DMS53 treated with DMSO at 0.1 percent for 48 hours (cell line): Measurements from ENCODE around the gene ZFYVE19.

Source experiments
- DNase-seq: peaks from one replicate; lab custom pipeline; 2025; ENCODE audit not compliant: unreplicated experiment; lab: John Stamatoyannopoulos, UW

The ZFYVE19 gene, protein sequence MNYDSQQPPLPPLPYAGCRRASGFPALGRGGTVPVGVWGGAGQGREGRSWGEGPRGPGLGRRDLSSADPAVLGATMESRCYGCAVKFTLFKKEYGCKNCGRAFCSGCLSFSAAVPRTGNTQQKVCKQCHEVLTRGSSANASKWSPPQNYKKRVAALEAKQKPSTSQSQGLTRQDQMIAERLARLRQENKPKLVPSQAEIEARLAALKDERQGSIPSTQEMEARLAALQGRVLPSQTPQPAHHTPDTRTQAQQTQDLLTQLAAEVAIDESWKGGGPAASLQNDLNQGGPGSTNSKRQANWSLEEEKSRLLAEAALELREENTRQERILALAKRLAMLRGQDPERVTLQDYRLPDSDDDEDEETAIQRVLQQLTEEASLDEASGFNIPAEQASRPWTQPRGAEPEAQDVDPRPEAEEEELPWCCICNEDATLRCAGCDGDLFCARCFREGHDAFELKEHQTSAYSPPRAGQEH

DNA sequence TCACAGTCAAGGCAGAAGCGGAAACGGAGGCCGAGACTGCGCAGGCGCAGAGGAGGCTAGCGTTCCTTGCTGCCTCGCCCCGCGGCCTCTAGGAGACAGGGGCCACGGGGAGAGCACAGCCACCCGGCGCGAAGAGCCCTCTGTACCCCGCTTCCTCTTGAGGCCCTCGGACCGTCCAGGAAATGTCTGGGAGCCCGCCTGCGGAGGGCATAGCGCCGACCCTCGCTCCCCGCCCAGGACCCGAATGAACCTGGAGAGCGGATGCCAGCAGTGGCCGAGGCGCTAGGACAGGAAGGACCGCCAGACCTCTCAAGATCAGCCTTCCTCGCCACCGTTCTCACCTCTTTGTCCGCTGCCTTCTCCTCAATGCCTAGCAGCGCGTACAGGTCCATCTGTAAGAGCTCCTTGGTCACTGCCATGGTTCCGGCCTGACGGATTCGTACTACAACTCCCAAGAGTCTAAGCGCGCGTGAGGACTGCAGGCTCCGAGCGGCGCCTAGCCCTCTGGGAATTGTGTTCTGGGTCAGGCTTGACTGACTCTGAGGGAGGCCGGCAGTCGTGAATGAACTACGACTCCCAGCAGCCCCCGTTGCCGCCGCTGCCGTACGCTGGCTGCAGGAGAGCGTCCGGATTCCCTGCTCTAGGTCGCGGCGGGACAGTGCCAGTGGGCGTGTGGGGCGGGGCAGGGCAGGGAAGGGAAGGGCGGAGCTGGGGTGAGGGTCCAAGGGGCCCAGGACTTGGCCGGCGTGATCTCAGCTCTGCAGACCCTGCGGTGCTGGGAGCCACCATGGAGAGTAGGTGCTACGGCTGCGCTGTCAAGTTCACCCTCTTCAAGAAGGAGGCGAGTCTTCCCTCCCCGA is at the start of gene ZFYVE19, which contains the start of gene DNAJC17:
ZFYVE19 (plus strand) TSS at position 62 of the 860 bp plus-strand sequence; CDS start at position 563, 501 bp downstream.
DNAJC17 (minus strand) TSS at position 446 of the 860 bp plus-strand sequence; CDS start at position 419, 27 bp downstream.
- DNase-seq = peak; percentile 89

DNA sequence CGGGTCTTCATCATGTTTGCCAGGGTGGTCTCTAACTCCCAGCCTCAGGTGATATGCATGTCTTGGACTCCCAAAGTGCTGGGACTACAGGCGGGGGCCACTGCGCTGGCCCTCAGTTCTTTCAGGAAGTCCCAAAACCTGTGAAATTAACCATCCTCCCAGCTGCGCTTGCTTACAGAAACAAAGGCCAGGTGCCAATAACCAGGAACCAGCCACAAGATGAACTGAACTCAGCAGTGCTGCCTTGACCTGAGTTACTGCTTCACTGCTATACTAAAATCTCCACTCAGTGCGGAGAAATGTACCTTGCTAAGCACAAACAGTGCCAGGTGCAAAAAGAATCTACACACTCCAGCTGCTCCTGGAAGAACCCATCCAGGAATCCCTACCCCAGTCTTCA is 46.9 kb upstream of the ZFYVE19 start:
- DNase-seq = no peak

DNA sequence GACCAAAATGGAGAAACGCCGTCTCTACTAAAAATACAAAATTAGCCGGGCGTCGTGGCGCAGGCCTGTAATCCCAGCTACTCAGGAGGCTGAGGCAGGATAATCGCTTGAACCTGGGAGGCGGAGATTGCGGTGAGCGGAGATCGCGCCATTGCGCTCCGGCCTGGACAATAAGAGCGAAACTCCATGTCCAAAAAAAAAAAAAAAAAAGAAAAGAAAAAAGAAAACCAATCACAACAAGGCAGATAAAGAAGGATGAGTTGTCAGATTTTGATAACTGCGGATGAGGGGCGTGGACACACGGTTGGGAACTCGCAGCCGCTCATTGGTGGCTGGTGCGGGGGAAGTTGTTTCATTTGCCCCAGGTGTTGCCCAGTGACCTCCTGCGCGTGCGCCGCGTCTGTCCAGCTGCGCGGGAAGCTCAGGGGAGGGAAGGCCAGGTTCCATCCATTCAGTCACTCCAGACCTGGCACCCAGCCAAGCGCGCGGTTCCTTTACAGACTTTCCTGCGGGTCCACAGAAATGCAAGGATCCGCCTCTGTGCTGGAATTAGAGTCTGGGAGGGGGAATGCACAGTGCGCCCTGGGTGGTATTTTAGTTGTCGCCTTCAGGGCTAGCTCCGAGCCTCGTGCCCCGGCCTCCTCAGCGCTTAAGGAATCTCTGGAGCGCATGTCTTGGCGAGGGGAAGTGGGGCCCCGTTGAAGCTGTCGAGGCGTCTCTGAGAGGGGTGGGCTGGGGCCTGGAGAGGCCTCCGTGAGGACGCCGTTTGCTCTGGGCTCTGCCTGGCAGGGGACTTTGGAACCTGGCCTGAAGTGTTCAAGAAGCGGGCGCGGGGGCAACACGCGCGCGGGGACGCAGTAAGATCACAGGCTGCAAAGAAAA is 43.7 kb upstream of the ZFYVE19 start:
- peak; percentile 65 for DNase-seq

GRCh38 chr15:40763801-40764628 is 42.9 kb upstream of the ZFYVE19 start, which contains the start of gene GCHFR:
Gene GCHFR (plus strand): TSS chr15:40764068. CDS start chr15:40764181, 113 bp downstream.
- DNase-seq = no peak

DNA sequence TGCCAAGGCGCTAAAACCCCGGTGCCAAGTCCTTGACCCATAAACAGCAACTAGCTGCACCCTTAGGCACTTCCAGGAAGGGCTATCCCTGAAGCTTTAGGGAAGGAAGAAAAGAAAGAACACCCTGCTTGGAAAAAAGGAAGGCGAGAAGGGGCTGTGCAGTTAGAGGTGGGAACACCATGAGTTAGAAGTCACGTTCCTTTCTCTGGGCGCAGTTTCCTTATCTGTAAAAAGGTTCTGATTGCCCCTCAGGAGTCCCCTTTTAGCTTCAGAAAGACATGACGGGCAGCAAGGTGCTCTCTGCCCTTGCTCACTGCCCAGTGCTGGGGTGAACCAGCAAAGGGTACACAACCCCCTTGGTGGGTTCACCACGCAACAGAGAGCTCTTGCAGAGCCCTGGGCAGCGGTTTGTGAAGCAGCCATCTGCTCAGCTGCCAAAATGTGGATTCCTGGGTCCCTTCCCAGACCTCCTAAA is 42.2 kb upstream of the ZFYVE19 start:
- DNase-seq = no peak

- DNase-seq = no peak
Measured at GRCh38 chr15:40766194-40766815, 40.6 kb upstream of the ZFYVE19 start.

DNA sequence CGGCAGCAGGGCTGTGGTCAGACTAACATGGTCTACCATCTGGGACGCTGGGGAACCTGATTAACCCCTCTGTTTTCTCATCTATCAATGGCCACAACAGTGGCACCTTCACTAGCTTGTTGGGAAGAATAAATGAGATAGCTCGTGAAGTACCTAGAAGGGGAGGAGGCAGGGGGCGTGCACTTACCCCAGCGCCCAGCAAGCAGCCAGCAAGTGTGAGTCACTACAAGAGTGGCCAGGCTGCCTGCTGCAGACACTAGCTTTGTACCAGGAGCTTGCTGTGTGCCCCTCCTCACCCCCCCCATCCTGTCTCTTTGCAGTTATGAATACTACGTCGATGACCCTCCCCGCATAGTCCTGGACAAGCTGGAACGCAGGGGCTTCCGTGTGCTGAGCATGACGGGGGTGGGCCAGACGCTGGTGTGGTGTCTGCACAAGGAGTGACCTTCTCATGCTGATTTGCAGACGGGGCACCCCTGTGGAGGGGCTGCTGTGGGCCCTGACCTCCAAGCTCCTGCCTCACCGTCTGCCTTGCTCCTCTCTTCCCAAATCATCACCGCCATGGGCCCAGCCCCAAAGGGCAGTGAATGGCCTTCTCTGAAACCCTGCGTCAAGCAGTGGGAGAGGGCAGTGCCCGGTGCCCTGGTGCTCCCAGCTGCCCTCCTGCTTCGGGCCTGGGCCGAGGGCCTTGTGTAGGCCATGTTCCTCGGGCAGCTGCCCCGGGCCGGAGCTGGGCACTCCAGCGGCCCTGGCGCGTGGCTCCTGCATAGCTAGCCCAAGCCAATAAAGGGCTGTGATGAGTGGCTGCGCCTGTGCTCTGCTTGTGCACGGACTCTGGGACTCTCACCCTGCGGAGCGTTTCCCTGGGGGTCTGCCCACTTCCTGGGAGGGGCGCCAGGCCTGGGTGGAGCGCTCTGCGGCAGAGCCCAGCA is 39.7 kb upstream of the ZFYVE19 start:
- DNase-seq = no peak

DNA sequence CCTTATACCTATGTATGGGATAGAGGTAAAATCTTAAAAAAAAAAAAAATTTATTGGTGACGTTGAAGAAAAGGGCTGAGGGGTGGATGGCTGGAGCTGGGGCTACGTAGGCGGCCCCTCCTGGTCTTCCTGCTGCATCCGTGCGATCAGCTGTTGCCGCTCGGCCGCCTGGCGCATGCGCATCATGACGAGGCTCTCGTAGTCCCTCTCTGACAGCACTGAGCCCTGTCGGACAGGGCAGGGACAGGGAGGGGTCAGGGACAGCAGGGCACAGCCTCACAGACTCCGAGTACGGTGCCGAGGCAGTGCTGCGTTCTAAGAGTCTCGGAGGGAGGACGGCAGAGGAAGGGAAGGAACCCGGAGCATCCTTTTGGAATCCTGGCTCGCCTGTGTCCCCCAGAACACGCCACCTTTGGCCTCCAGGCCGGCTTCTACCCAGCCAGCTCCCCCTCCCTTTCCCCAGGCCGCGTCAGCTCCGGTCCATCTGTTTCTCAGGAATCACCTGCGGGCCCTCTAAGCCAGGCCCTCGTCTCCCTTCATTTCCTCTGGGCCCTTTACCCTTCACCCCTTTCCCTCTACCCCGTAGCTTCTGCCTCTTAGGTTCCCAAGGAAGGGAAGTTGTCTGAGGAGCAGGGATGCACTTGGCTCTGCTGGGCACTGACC is 38.9 kb upstream of the ZFYVE19 start:
- DNase-seq = no peak

DNA sequence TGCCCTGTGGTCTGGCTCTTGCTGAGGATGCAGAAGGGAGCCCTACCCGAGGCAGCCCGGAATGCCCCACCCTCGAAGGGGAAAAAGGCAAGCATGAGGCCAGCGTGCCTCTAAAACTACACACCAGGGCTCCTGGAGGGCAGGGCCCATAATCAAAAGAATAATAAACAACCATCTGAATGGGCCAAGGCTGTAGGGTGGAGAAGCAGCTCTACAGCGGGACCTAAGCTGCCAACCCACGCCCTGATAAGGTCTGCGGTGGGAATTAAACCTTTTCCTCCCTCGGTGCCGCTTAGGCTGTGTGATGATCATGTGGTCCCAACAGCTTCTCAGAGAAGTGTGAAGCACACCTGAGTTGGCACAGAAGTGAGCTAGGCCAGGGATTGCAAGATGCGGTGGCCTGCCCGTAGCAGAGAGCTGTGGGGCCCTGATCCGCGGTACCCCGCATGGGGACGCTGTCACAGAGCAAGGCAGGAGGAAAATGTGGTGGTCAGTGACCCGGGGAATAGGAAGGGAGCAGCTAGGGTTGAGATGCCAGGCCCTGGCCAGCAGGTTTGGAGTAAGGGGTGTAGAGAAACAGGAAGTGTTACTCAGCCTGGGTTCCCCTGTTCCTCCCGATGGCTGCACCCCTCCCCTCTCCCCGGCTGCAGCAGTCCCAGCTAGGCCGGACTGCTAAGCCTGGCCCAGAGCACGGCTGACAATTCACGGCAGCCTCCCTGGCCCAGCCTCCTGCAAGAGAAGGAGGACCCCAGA is 38.2 kb upstream of the ZFYVE19 start:
- DNase-seq = no peak

DNA sequence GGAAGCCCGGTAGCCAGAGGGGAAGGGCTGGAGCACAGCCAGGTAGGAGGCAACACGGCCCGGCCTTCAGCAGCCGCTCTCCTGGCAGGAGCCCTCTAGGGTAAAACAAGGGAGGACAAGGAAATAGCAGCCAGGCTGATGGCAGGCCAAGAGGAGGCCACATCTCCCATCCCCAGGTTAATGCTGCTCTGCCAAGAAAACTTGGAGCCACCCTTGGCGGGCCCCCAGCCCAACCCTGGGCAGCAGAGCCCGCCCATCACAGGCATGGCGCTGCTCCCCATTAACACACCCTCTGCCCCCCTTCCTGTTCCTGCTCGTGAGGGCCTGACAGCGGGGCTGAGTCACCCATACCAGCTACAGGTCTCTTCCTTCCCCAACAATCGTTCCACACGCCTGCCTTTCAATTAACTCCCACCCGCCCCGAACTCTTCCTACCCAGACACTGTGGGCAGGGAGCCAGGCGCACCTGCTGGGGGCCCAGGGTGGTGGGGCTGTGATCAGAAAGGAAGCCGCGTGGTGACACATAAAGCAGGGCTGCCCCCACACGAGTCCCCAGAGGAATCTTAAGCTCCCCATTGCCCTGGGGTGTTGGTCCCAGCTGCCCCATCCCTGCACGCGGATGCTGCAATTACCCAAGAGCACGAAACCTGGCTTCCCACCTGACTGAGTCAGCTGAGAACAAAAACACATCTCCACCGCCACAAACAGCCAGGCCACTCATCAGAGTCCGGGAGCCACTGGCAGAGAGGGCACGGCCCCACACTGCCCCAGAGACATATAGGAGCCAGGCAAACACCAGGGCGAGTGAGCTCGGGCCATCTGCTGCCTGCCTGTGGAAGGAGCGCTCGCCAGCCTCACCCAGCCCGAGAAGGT is 37.4 kb upstream of the ZFYVE19 start, which contains the start of gene C15orf62:
C15orf62 (plus strand) TSS at position 707 of the 873 bp plus-strand sequence. CDS start 516 bp downstream, outside the sequence.
- DNase-seq = no peak

DNA sequence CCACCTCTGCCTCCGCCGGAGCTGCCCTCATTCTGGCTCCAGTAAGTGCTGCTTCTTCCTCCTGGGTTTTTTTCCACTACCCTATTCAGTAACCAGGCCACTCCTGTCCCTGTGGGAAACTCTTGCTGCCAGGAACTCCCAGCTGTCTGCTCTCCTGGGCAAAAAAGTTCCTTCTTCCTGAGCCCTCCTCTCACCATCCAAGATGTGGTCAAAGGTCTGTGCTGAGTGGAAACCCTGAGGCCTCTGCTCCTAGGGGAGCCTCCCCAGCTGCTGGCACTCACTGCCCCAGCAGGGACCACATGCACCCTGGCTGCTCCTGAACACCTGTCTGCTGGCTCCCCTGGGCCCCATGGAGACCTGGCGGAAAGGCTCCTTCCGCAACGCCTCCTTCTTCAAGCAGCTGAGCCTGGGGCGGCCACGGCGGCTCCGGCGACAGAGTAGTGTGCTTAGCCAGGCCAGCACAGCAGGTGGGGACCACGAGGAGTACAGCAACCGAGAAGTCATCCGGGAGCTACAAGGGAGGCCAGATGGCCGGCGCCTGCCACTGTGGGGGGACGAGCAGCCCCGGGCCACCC is 36.7 kb upstream of the ZFYVE19 start:
- DNase-seq = no peak

GRCh38 chr15:40771242-40771641 is 35.6 kb upstream of the ZFYVE19 start:
- no peak for DNase-seq

DNA sequence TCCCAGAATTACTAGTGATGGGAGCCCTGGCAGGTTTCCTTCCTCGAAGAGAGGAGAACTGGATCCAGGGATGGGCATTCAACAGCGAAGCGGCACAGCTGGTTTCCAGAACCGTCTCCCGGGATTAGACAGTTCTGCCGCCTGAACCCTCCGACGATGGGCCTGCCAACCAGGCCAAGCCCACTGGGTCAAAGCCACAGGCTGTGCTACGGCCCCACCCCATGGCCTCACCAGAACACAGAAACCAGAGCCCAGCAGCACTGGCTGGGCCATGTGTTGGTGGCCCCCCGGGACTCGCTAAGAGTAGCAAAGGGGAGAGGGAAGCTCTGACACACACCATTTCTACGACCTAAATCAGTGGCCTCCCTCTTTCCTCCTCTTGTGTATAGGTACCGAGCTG is 34.9 kb upstream of the ZFYVE19 start:
- DNase-seq = no peak

GRCh38 chr15:40773496-40773895 is 33.4 kb upstream of the ZFYVE19 start:
- DNase-seq = no peak

DNA sequence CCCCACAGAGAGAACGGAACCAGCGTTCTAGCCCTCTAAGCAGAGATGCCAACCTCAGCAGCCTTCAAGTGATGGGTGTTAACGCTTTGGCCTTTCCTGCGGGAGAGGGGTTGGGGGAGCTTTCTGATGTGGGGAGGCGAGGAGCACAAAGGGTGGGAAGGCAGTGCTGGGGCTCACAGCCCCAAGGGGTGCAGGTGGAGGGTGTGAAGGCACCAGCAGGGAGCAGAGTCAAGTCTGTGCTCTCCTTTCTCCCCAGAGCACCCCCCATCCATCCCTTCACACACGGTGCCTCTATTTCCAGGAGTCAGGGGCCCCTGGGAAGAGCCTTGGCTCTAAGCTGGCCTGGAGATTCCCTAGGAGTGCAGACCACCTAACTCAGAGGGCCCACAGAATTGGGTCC is 33.0 kb upstream of the ZFYVE19 start:
- DNase-seq = no peak
